Keratinocyte (primary cell): Measurements from ENCODE around the gene NBEA. TPM values are rescaled to one million over a fixed set of nuclear protein-coding genes. Genes with fewer than 3 reads are reported as not detected.

Experiments
- DNase-seq: peaks from one replicate; pipeline ENCODE4 v3.0.0-alpha.2; 2011; ENCODE audit warnings: low read depth, missing footprints, low spot score
- FAIRE-seq: peaks from 2 replicates; lab custom pipeline; 2011; peaks lifted over from hg19 to GRCh38; lab: Jason Lieb, UNC
- H2AFZ ChIP-seq: 2 replicates; pipeline ENCODE4 v1.6.0; 2012; ENCODE audit warnings: low read length, control low read depth, inconsistent platforms; ENCODE audit not compliant: control insufficient read depth
- H3K27ac ChIP-seq: 2 replicates; pipeline ENCODE4 v1.5.1; 2011; ENCODE audit warnings: low read length; ENCODE audit not compliant: control insufficient read depth, insufficient read depth
- H3K27me3 ChIP-seq: 3 replicates; pipeline ENCODE4 v1.6.0; 2011; ENCODE audit warnings: low read length; ENCODE audit not compliant: control insufficient read depth, insufficient read depth; ENCODE audit errors: extremely low read depth
- H3K36me3 ChIP-seq, 2 experiments: 2 replicates in 1 of 2; 3 replicates in 1 of 2; pipeline ENCODE4 v1.5.1; 2011; ENCODE audit warnings: low read length in 2 of 2, mild to moderate bottlenecking in 1 of 2; ENCODE audit not compliant: control insufficient read depth in 2 of 2, insufficient read depth in 2 of 2; ENCODE audit errors: extremely low read depth in 1 of 2
- H3K4me1 ChIP-seq: 3 replicates; pipeline ENCODE4 v1.5.1; 2011; ENCODE audit warnings: low read length; ENCODE audit not compliant: control insufficient read depth, insufficient read depth; ENCODE audit errors: extremely low read depth
- H3K4me2 ChIP-seq: 3 replicates; pipeline ENCODE4 v1.6.0; 2011; ENCODE audit warnings: low read depth, low read length; ENCODE audit not compliant: control insufficient read depth, insufficient read depth; ENCODE audit errors: extremely low read depth
- H3K4me3 ChIP-seq, 3 experiments: fragments of 200-600 bp in 1 of 3; sonication (generic) in 1 of 3; 2 replicates in 2 of 3; 3 replicates in 1 of 3; pipeline ENCODE4 v1.5.1; 2011 to 2016; ENCODE audit warnings: low read length in 3 of 3, mild to moderate bottlenecking in 3 of 3, control low read depth in 2 of 3, inconsistent platforms in 1 of 3, low read depth in 1 of 3, mixed read lengths in 1 of 3, mixed run types in 1 of 3, moderate library complexity in 1 of 3; ENCODE audit not compliant: control insufficient read depth in 2 of 3, insufficient read depth in 2 of 3; ENCODE audit errors: extremely low read depth in 1 of 3
- H3K79me2 ChIP-seq: 2 replicates; pipeline ENCODE4 v1.6.0; 2012; ENCODE audit warnings: low read length; ENCODE audit not compliant: control insufficient read depth, insufficient read depth
- H3K9ac ChIP-seq: 3 replicates; pipeline ENCODE4 v1.6.0; 2011; ENCODE audit warnings: low read length; ENCODE audit not compliant: control insufficient read depth, insufficient read depth; ENCODE audit errors: extremely low read depth
- H3K9me1 ChIP-seq: 3 replicates; pipeline ENCODE4 v1.6.0; 2011; ENCODE audit warnings: low read length; ENCODE audit not compliant: control insufficient read depth, insufficient read depth; ENCODE audit errors: extremely low read depth
- H3K9me3 ChIP-seq: 2 replicates; pipeline ENCODE4 v1.5.1; 2012; ENCODE audit warnings: low read depth, low read length; ENCODE audit not compliant: control insufficient read depth
- H4K20me1 ChIP-seq: 3 replicates; pipeline ENCODE4 v1.6.0; 2011; ENCODE audit warnings: low read length; ENCODE audit not compliant: control insufficient read depth, insufficient read depth; ENCODE audit errors: extremely low read depth
- CTCF ChIP-seq, 3 experiments: IDR thresholded peaks in 1 of 3; conservative IDR thresholded peaks in 1 of 3; optimal IDR thresholded peaks in 1 of 3; 2 replicates in 2 of 3; 3 replicates in 1 of 3; pipeline versions ENCODE3 to v1.5.1; 2011; ENCODE audit warnings: low read length in 3 of 3, mild to moderate bottlenecking in 3 of 3, moderate library complexity in 2 of 3, control low read depth in 1 of 3, inconsistent platforms in 1 of 3; ENCODE audit not compliant: insufficient read depth in 2 of 3; ENCODE audit errors: extremely low read depth in 1 of 3
- EZH2 ChIP-seq: IDR thresholded peaks from one replicate; pipeline ENCODE4 v1.6.1; 2012; ENCODE audit warnings: inconsistent platforms, mild to moderate bottlenecking, low read length, moderate library complexity
- dilution Hi-C: fragments of 300-500 bp; cut with MboI; formaldehyde crosslinking; loops from one replicate; pipeline ENCODE4 v1.7.0; 2020; ENCODE audit warnings: low sequenced_read_pairs; ENCODE audit not compliant: extremely low pct_ligation_motif_present
- polyA plus RNA-seq, 5 experiments: library from polyadenylated mRNA; depleted of rRNA in 3 of 5; stranded (reverse) in 3 of 5; stranded (forward) in 1 of 5; unstranded in 1 of 5; fragments of >200 nt; gene quantifications; 1 replicate in 1 of 5; 2 replicates in 3 of 5; 3 replicates in 1 of 5; pipeline versions ENCODE4 v1.2.1 to v1.2.3, GENCODE V29; 2011 to 2012; ENCODE audit warnings: missing spikeins in 2 of 5, low read depth in 1 of 5, low replicate concordance in 1 of 5

NBEA gene
- polyA plus RNA-seq, 1 donor (not counting 4 experiments of a cell fraction or from before 2014, with no cell fraction given) = 0.05 TPM

- H3K36me3 ChIP-seq = no peaks in the 10 kb centered on the region
- no peak overlapping the region for H3K4me2 ChIP-seq
- dilution Hi-C loops = no loop called here
- no peaks in the 10 kb centered on the region for H3K27me3 ChIP-seq
- H3K4me3 ChIP-seq = no peak overlapping the region
- TF ChIP-seq CTCF (optimal IDR thresholded peaks at IDR 0.05 in 1 of 3, IDR thresholded peaks at IDR 0.05 in 1 of 3, conservative IDR thresholded peaks at IDR 0.05 in 1 of 3; ENCODE audit: extremely low read depth in 1 of 3, insufficient read depth in 2 of 3, low read length in 3 of 3) (no peak), EZH2 (no peak)
- H3K9me3 ChIP-seq = no peaks in the 10 kb centered on the region
- no peaks in the 10 kb centered on the region for H3K9me1 ChIP-seq
- H4K20me1 ChIP-seq = no peaks in the 10 kb centered on the region
- no peaks in the 10 kb centered on the region for H3K4me1 ChIP-seq
- H3K27ac ChIP-seq = no peak overlapping the region
- H2AFZ ChIP-seq = no peak overlapping the region
- H3K79me2 ChIP-seq = no peaks in the 10 kb centered on the region
- no peak for DNase-seq
- FAIRE-seq = no peak
- no peak overlapping the region for H3K9ac ChIP-seq
Measured at GRCh38 chr13:35567406-35567980, 625.4 kb downstream of the NBEA start.

- Histone ChIP-seq H3K9ac (no peak overlapping the region), H3K4me2 (no peak overlapping the region), H4K20me1 (no peaks in the 10 kb centered on the region), H3K27ac (no peak overlapping the region), H3K9me1 (no peaks in the 10 kb centered on the region), H3K4me3 (no peak overlapping the region), H3K36me3 (no peaks in the 10 kb centered on the region), H3K79me2 (no peaks in the 10 kb centered on the region), H3K27me3 (no peaks in the 10 kb centered on the region), H3K4me1 (no peaks in the 10 kb centered on the region), H3K9me3 (no peaks in the 10 kb centered on the region), H2AFZ (no peak overlapping the region)
- dilution Hi-C loops = no loop called here
- TF ChIP-seq EZH2 = no peak
- TF ChIP-seq CTCF (optimal IDR thresholded peaks at IDR 0.05 in 1 of 3, IDR thresholded peaks at IDR 0.05 in 1 of 3, conservative IDR thresholded peaks at IDR 0.05 in 1 of 3; ENCODE audit: extremely low read depth in 1 of 3, insufficient read depth in 2 of 3, low read length in 3 of 3) = no peak
- FAIRE-seq (no peak), DNase-seq (no peak)
Measured at GRCh38 chr13:35573639-35574038, 631.6 kb downstream of the NBEA start.
